Nephron progenitor cell (in vitro differentiated cells): ENCODE measurements around the gene AGBL4.

Experiments used
- DNase-seq: peaks from one replicate; pipeline ENCODE4 v3.0.0; 2021
- H3K27ac Mint-ChIP-seq: 2 replicates; pipeline ENCODE4 v1.8.0; 2021; ENCODE audit warnings: mild to moderate bottlenecking, moderate library complexity, mixed read lengths
- H3K27me3 Mint-ChIP-seq: 2 replicates; pipeline ENCODE4 v1.8.0; 2021; ENCODE audit warnings: mild to moderate bottlenecking, low read depth, mixed read lengths; ENCODE audit not compliant: poor library complexity
- H3K36me3 Mint-ChIP-seq: 2 replicates; pipeline ENCODE4 v1.8.0; 2021; ENCODE audit warnings: low read depth, mixed read lengths
- H3K4me1 Mint-ChIP-seq: 2 replicates; pipeline ENCODE4 v1.8.0; 2021; ENCODE audit warnings: mixed read lengths
- H3K4me3 Mint-ChIP-seq: 2 replicates; pipeline ENCODE4 v1.8.0; 2021; ENCODE audit warnings: mild to moderate bottlenecking, moderate library complexity, mixed read lengths
- H3K9me3 Mint-ChIP-seq: 2 replicates; pipeline ENCODE4 v1.8.0; 2021; ENCODE audit warnings: mild to moderate bottlenecking, moderate library complexity, mixed read lengths
- CTCF ChIP-seq: fragments of 200-600 bp; sonication (generic); IDR thresholded peaks from 2 replicates; pipeline ENCODE4 v1.5.0; 2021; ENCODE audit warnings: antibody characterized with exemption

The AGBL4 gene

GRCh38 chr1:48552903-48553606, 1470.7 kb downstream of the AGBL4 start:
- no peak overlapping the region for H3K27ac Mint-ChIP-seq
- no peaks in the 10 kb centered on the region for H3K36me3 Mint-ChIP-seq
- no peak overlapping the region for H3K4me3 Mint-ChIP-seq
- H3K27me3 Mint-ChIP-seq, result peaks cover 30% of the 10 kb centered on the region
- no peaks in the 10 kb centered on the region for H3K9me3 Mint-ChIP-seq
- no peak for TF ChIP-seq CTCF
- no peaks in the 10 kb centered on the region for H3K4me1 Mint-ChIP-seq
- no peak for DNase-seq

- Mint-ChIP-seq H3K4me1 (no peaks in the 10 kb centered on the region), H3K4me3 (no peak overlapping the region), H3K27ac (no peak overlapping the region), H3K36me3 (no peaks in the 10 kb centered on the region), H3K9me3 (no peaks in the 10 kb centered on the region), H3K27me3 (peaks cover 32% of the 10 kb centered on the region)
- no peak for DNase-seq
- TF ChIP-seq CTCF, result no peak
These were observed 1471.3 kb downstream of the AGBL4 start for GRCh38 chr1:48552420-48552819.

- Mint-ChIP-seq H3K4me1 (no peaks in the 10 kb centered on the region), H3K27me3 (peaks cover 26% of the 10 kb centered on the region), H3K27ac (no peak overlapping the region), H3K4me3 (no peak overlapping the region), H3K36me3 (no peaks in the 10 kb centered on the region), H3K9me3 (no peaks in the 10 kb centered on the region)
- DNase-seq, result no peak
- no peak for TF ChIP-seq CTCF
These were observed 1474.8 kb downstream of the AGBL4 start for GRCh38 chr1:48548985-48549384.

GRCh38 chr1:48547561-48548220, 1476.1 kb downstream of the AGBL4 start:
- Mint-ChIP-seq H3K4me1 (no peaks in the 10 kb centered on the region), H3K27me3 (peaks cover 29% of the 10 kb centered on the region), H3K4me3 (no peak overlapping the region), H3K9me3 (no peaks in the 10 kb centered on the region), H3K27ac (no peak overlapping the region), H3K36me3 (no peaks in the 10 kb centered on the region)
- DNase-seq, result no peak
- no peak for TF ChIP-seq CTCF

GRCh38 chr1:48543854-48544253, 1479.9 kb downstream of the AGBL4 start:
- no peak overlapping the region for H3K27ac Mint-ChIP-seq
- H3K27me3 Mint-ChIP-seq, result peaks cover 31% of the 10 kb centered on the region
- DNase-seq, result no peak
- no peaks in the 10 kb centered on the region for H3K9me3 Mint-ChIP-seq
- H3K36me3 Mint-ChIP-seq, result no peaks in the 10 kb centered on the region
- H3K4me3 Mint-ChIP-seq, result no peak overlapping the region
- TF ChIP-seq CTCF, result no peak
- no peaks in the 10 kb centered on the region for H3K4me1 Mint-ChIP-seq

GRCh38 chr1:48540587-48540986, 1483.2 kb downstream of the AGBL4 start:
- H3K36me3 Mint-ChIP-seq, result no peaks in the 10 kb centered on the region
- no peaks in the 10 kb centered on the region for H3K9me3 Mint-ChIP-seq
- H3K27me3 Mint-ChIP-seq, result peaks cover 32% of the 10 kb centered on the region
- no peak overlapping the region for H3K4me3 Mint-ChIP-seq
- no peak overlapping the region for H3K27ac Mint-ChIP-seq
- DNase-seq, result no peak
- TF ChIP-seq CTCF, result no peak
- H3K4me1 Mint-ChIP-seq, result no peaks in the 10 kb centered on the region
